ENCODE measurements around the gene EBLN1. TPM values are rescaled to one million over a fixed set of nuclear protein-coding genes. Genes with fewer than 3 reads are reported as not detected.

EBLN1 gene
- total and polyA plus RNA-seq, 2 of the 13 experiments (the other 11 are each of a cell fraction or from before 2014, with no cell fraction given), result not detected

DNA sequence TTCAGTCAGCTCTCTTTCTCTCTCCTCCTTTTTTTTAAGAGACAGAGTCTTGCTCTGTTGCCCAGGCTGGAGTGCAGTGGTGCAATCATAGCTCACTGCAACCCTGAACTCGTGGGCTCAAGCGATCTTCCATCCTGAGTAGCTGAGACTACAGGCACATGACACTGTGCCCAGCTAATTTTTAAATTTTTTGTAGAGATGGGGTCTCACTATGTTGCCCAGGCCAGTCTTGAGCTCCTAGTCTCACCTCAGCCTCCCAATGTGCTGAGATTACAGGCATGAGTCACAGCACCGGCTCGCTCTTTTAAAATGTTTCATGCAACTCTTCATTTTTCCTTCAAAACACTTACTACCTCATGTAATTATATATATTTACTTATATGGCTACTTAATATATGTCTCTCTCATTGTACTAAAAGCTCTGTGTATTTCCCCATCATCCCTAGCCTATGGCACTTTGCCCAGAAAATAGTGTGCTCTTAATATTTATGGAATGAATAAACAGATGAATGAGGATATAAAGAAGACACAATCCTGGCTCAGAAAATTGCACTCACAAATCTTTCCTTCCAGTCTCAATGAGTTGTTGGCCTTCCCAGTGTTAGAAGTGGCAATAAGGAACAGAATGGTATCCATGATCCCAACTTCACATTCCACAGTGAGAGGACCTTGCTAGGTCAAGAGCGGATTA is 33.9 kb downstream of the EBLN1 start:
- FAIRE-seq (no peak), ATAC-seq (no peak), DNase-seq (ENCODE audit: low spot score) (no peak)
- TF ChIP-seq PCBP1 (IDR thresholded peaks at IDR 0.05; ENCODE audit: borderline replicate concordance, low read depth, low read length) (no peak), CENPX (CRISPR knock-in tag; IDR thresholded peaks at IDR 0.05) (no peak), ZNF790 (CRISPR knock-in tag; IDR thresholded peaks at IDR 0.05; ENCODE audit: borderline replicate concordance) (no peak), MTA1 (CRISPR knock-in tag; IDR thresholded peaks at IDR 0.05; ENCODE audit: borderline replicate concordance) (no peak), ZNF121 (CRISPR knock-in tag; IDR thresholded peaks at IDR 0.05) (peak; percentile 26; the same call in 1 of the 2 replicates)
- H2AFZ ChIP-seq (ENCODE audit: low read length), result no peak overlapping the region
- H4K20me1 ChIP-seq (ENCODE audit: insufficient read depth, low read length), result no peaks in the 10 kb centered on the region
- H3K4me2 ChIP-seq (ENCODE audit: low read depth, low read length), result no peak overlapping the region
- BruUV-seq (replicated peaks), result no TSS peak
- WGBS (ENCODE audit: low lambda C conversion rate), result 27% methylated on average over 5 of the region's 5 CpGs
- H3K4me1 ChIP-seq (ENCODE audit: insufficient read depth, low read length), result no peaks in the 10 kb centered on the region
- ChIA-PET CTCF (ENCODE audit: low intra/inter-chr PET ratio, low total read pairs) (no interaction called here), POLR2A (no interaction called here)
- no peaks in the 10 kb centered on the region for H3K36me3 ChIP-seq (replicated peaks in 1 of 2; ENCODE audit: control insufficient read depth in 1 of 2, insufficient read depth in 2 of 2, low read length in 2 of 2)
- H3K9ac ChIP-seq (ENCODE audit: insufficient read depth, low read depth, low read length), result no peak overlapping the region
- H3K4me3 ChIP-seq (replicated peaks in 1 of 3; ENCODE audit: insufficient read depth in 1 of 3, low read depth in 2 of 3, low read length in 3 of 3), result no peak overlapping the region
- H3K9me3 ChIP-seq (ENCODE audit: low read length), result no peaks in the 10 kb centered on the region
- in situ Hi-C loops (cut with HindIII; ENCODE audit: extremely low pct_ligation_motif_present, low pct_unique_long_range_greater_than_20kb), result no loop called here
- no peak overlapping the region for H3K27ac ChIP-seq (ENCODE audit: extremely low read length, insufficient read depth, low read length)
- H3K27me3 ChIP-seq (ENCODE audit: control insufficient read depth in 1 of 2, insufficient read depth in 2 of 2, low read length in 2 of 2), result peaks cover 0 to 12% of the 10 kb centered on the region in 2 experiments; a peak in 2 of 5 replicates
- H3K79me2 ChIP-seq (ENCODE audit: insufficient read depth, low read length), result no peaks in the 10 kb centered on the region
- intact Hi-C loops (cut with micrococcal nuclease; ENCODE audit: unreplicated experiment), result no loop called here

DNA sequence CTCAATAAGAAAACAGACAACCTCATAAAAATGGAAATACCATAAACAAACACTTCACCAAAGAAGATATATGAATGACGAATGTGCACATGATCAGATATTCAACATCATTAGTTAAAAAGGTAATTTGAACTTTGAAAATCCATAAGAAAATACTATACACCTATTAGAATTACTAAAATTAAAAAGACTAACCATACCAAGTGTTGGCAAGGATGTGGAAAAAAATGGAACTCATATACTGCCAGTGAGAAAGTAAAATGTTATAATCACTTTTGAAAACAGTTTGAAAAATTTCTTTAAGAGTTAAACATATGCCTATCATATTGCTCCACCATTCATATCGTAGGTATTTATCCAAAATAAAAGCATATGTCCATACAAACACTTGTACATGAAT is 37.1 kb downstream of the EBLN1 start:
- no peak for FAIRE-seq
- no peaks in the 10 kb centered on the region for H3K9me3 ChIP-seq (ENCODE audit: low read length)
- no peak for DNase-seq (ENCODE audit: low spot score)
- WGBS (ENCODE audit: low lambda C conversion rate), result 1% methylated on average over 2 of the region's 2 CpGs
- H3K4me3 ChIP-seq (replicated peaks in 1 of 3; ENCODE audit: insufficient read depth in 1 of 3, low read depth in 2 of 3, low read length in 3 of 3), result no peak overlapping the region
- no peak overlapping the region for H2AFZ ChIP-seq (ENCODE audit: low read length)
- no peaks in the 10 kb centered on the region for H4K20me1 ChIP-seq (ENCODE audit: insufficient read depth, low read length)
- H3K9ac ChIP-seq (ENCODE audit: insufficient read depth, low read depth, low read length), result no peak overlapping the region
- CTCF ChIA-PET (ENCODE audit: low intra/inter-chr PET ratio, low total read pairs), result no interaction called here
- no peak overlapping the region for H3K27ac ChIP-seq (ENCODE audit: extremely low read length, insufficient read depth, low read length)
- H3K36me3 ChIP-seq (replicated peaks in 1 of 2; ENCODE audit: control insufficient read depth in 1 of 2, insufficient read depth in 2 of 2, low read length in 2 of 2), result no peaks in the 10 kb centered on the region
- H3K4me1 ChIP-seq (ENCODE audit: insufficient read depth, low read length), result no peaks in the 10 kb centered on the region
- intact Hi-C loops (cut with micrococcal nuclease; ENCODE audit: unreplicated experiment) (no loop called here), in situ Hi-C loops (cut with HindIII; ENCODE audit: extremely low pct_ligation_motif_present, low pct_unique_long_range_greater_than_20kb) (no loop called here)
- POLR2A ChIA-PET, result no interaction called here
- BruUV-seq (replicated peaks), result no TSS peak
- peaks cover 0 to 8% of the 10 kb centered on the region in 2 experiments; a peak in 2 of 5 replicates for H3K27me3 ChIP-seq (ENCODE audit: control insufficient read depth in 1 of 2, insufficient read depth in 2 of 2, low read length in 2 of 2)
- ATAC-seq, result no peak
- H3K79me2 ChIP-seq (ENCODE audit: insufficient read depth, low read length), result no peaks in the 10 kb centered on the region
- no peak overlapping the region for H3K4me2 ChIP-seq (ENCODE audit: low read depth, low read length)
- TF ChIP-seq, protein P1, sequence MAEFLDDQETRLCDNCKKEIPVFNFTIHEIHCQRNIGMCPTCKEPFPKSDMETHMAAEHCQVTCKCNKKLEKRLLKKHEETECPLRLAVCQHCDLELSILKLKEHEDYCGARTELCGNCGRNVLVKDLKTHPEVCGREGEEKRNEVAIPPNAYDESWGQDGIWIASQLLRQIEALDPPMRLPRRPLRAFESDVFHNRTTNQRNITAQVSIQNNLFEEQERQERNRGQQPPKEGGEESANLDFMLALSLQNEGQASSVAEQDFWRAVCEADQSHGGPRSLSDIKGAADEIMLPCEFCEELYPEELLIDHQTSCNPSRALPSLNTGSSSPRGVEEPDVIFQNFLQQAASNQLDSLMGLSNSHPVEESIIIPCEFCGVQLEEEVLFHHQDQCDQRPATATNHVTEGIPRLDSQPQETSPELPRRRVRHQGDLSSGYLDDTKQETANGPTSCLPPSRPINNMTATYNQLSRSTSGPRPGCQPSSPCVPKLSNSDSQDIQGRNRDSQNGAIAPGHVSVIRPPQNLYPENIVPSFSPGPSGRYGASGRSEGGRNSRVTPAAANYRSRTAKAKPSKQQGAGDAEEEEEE (CRISPR knock-in tag; IDR thresholded peaks at IDR 0.05; ENCODE audit: borderline replicate concordance), result no peak
- TF ChIP-seq, protein P2, sequence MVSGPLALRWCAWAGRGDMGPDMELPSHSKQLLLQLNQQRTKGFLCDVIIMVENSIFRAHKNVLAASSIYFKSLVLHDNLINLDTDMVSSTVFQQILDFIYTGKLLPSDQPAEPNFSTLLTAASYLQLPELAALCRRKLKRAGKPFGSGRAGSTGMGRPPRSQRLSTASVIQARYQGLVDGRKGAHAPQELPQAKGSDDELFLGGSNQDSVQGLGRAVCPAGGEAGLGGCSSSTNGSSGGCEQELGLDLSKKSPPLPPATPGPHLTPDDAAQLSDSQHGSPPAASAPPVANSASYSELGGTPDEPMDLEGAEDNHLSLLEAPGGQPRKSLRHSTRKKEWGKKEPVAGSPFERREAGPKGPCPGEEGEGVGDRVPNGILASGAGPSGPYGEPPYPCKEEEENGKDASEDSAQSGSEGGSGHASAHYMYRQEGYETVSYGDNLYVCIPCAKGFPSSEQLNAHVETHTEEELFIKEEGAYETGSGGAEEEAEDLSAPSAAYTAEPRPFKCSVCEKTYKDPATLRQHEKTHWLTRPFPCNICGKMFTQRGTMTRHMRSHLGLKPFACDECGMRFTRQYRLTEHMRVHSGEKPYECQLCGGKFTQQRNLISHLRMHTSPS (CRISPR knock-in tag; IDR thresholded peaks at IDR 0.05; ENCODE audit: low read depth), result no peak
- TF ChIP-seq ZNF101 (CRISPR knock-in tag; IDR thresholded peaks at IDR 0.05; ENCODE audit: borderline replicate concordance, low read depth), result no peak
- TF ChIP-seq ZSCAN25 (CRISPR knock-in tag; IDR thresholded peaks at IDR 0.05), result no peak
- TF ChIP-seq ERF (CRISPR knock-in tag; IDR thresholded peaks at IDR 0.05), result no peak
- no peak for TF ChIP-seq NFYC (CRISPR knock-in tag; IDR thresholded peaks at IDR 0.05)
- TF ChIP-seq ZBTB20 (CRISPR knock-in tag; IDR thresholded peaks at IDR 0.05; ENCODE audit: borderline replicate concordance, low read depth), result no peak
- TF ChIP-seq ZMYM2 (CRISPR knock-in tag; IDR thresholded peaks at IDR 0.05), result no peak
- no peak for TF ChIP-seq NCOR1 (IDR thresholded peaks at IDR 0.05; ENCODE audit: borderline replicate concordance, low read length)
- no peak for TF ChIP-seq ZNF430 (CRISPR knock-in tag; IDR thresholded peaks at IDR 0.05)
- TF ChIP-seq ZEB1 (IDR thresholded peaks at IDR 0.05; ENCODE audit: insufficient replicate concordance, low read depth), result no peak
